CD4-positive, alpha-beta memory T cell (primary cell): ENCODE results near the gene TECTA. TPM values are rescaled to one million over a fixed set of nuclear protein-coding genes. Genes with fewer than 3 reads are reported as not detected.

Source experiments
- CTCF ChIA-PET: fragments of 350-600 bp; sonication (Branson Sonifier 250); formaldehyde crosslinking; loops from one replicate; lab custom pipeline; 2021; ENCODE audit warnings: inconsistent platforms; ENCODE audit not compliant: partially characterized antibody; lab: Charles Lee
- POLR2A ChIA-PET: fragments of 350-600 bp; sonication (Branson Sonifier 250); formaldehyde crosslinking; loops from one replicate; lab custom pipeline; 2021; ENCODE audit not compliant: partially characterized antibody; lab: Charles Lee
- DNase-seq, 5 donors: peaks; one replicate each; pipeline versions ENCODE4 v3.0.0 to v3.0.0-alpha.2; 2020 to 2022; ENCODE audit warnings: mixed read lengths in 1 of 5
- H3K27ac ChIP-seq: one replicate; pipeline ENCODE4 v1.7.0; 2013; ENCODE audit warnings: low read depth, low read length
- H3K27me3 ChIP-seq: 2 replicates; pipeline ENCODE4 v1.7.0; 2013; ENCODE audit warnings: mild to moderate bottlenecking, low read length, moderate library complexity; ENCODE audit not compliant: insufficient read depth
- H3K36me3 ChIP-seq: 2 replicates; pipeline ENCODE4 v1.7.0; 2013; ENCODE audit warnings: mild to moderate bottlenecking, low read length, moderate library complexity; ENCODE audit not compliant: insufficient read depth
- H3K4me1 ChIP-seq: 2 replicates; pipeline ENCODE4 v1.7.0; 2013; ENCODE audit warnings: mild to moderate bottlenecking, low read length, moderate library complexity; ENCODE audit not compliant: insufficient read depth
- H3K4me3 ChIP-seq, 2 donors: one replicate each; pipeline ENCODE4 v1.7.0; 2013; ENCODE audit warnings: low read length in 2 of 2, mild to moderate bottlenecking in 1 of 2
- H3K9me3 ChIP-seq, 2 donors: one replicate each; pipeline ENCODE4 v1.7.0; 2013; ENCODE audit warnings: low read length in 2 of 2, control low read depth in 1 of 2; ENCODE audit not compliant: control insufficient read depth in 1 of 2
- H3K27ac Mint-ChIP-seq, 7 donors: one replicate each; pipeline ENCODE4 v1.8.0; 2020 to 2021; ENCODE audit warnings: mixed read lengths in 7 of 7, mild to moderate bottlenecking in 6 of 7, inconsistent platforms in 3 of 7, moderate library complexity in 3 of 7
- H3K27me3 Mint-ChIP-seq, 2 donors: one replicate each; pipeline ENCODE4 v1.8.0; 2020 to 2021; ENCODE audit warnings: mixed read lengths in 2 of 2
- H3K36me3 Mint-ChIP-seq, 2 donors: one replicate each; pipeline ENCODE4 v1.8.0; 2020 to 2021; ENCODE audit warnings: mixed read lengths in 2 of 2, inconsistent platforms in 1 of 2, mild to moderate bottlenecking in 1 of 2
- H3K4me1 Mint-ChIP-seq, 4 donors: one replicate each; pipeline ENCODE4 v1.8.0; 2020 to 2021; ENCODE audit warnings: mixed read lengths in 4 of 4, mild to moderate bottlenecking in 1 of 4
- H3K4me3 Mint-ChIP-seq, 8 donors: one replicate each; pipeline ENCODE4 v1.8.0; 2020 to 2021; ENCODE audit warnings: mixed read lengths in 8 of 8, mild to moderate bottlenecking in 7 of 8, moderate library complexity in 6 of 8, inconsistent platforms in 3 of 8
- H3K9me3 Mint-ChIP-seq, 8 donors: one replicate each; pipeline ENCODE4 v1.8.0; 2020 to 2021; ENCODE audit warnings: mixed read lengths in 8 of 8, mild to moderate bottlenecking in 5 of 8, inconsistent platforms in 3 of 8, moderate library complexity in 1 of 8
- intact Hi-C: fragments of 100-400 bp; cut with micrococcal nuclease; formaldehyde crosslinking; loops from one replicate; pipeline ENCODE4 v1.15.1; 2023
- polyA plus RNA-seq, 2 donors: library from polyadenylated mRNA; unstranded; fragments of 300-500 nt; fragmentation: Illumina TruSeq; gene quantifications; one replicate each; pipeline ENCODE4 v1.2.3, GENCODE V29; 2021
- total RNA-seq, 2 experiments: library from RNA; stranded (reverse); gene quantifications; one replicate each; pipeline ENCODE4 v1.2.3, GENCODE V29; 2021

The TECTA gene
- total and polyA plus RNA-seq, 4 experiments from 2014 or later, result 0.07 to 0.38 (median 0.33) TPM; not detected in 1

DNA sequence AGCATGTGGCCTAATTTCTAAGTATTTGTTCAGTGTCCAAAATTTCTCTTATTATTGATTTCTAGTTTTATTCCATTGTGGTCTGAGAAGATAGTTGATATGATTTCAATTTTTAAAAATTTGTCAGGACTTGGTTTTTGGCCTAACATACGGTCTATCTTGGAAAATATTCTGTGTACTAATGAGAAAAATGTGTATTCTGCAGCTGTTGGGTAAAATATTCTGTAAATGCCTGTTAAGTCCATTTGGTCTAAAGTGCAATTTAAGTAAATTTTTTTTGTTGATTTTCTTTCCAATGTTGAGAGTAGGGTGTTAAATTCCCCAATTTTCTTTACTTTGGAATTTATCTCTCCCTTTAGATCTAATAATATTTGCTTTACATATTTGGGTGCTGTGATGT is 78.3 kb downstream of the TECTA start:
- peaks cover 2 to 10% of the 10 kb centered on the region in 2 donors for H3K27me3 Mint-ChIP-seq
- DNase-seq, result no peak
- H3K36me3 Mint-ChIP-seq, result peaks cover 7 to 10% of the 10 kb centered on the region in 2 donors
- Histone ChIP-seq H3K36me3 (no peaks in the 10 kb centered on the region), H3K9me3 (no peaks in the 10 kb centered on the region), H3K27me3 (peaks cover 3% of the 10 kb centered on the region), H3K4me1 (no peaks in the 10 kb centered on the region), H3K27ac (no peak overlapping the region), H3K4me3 (no peak overlapping the region)
- no peaks in the 10 kb centered on the region for H3K4me1 Mint-ChIP-seq
- H3K27ac Mint-ChIP-seq, result no peak overlapping the region
- H3K9me3 Mint-ChIP-seq, result peaks cover 2 to 54% (median 41%) of the 10 kb centered on the region in 8 donors
- CTCF ChIA-PET, result interaction anchor here (1.9 kb wide), 1 partner anchor 15 kb away, joined by 7 read pairs; no protein-coding TSS in a partner anchor
- intact Hi-C loops, result no loop called here
- POLR2A ChIA-PET, result no interaction called here
- no peak overlapping the region for H3K4me3 Mint-ChIP-seq

DNA sequence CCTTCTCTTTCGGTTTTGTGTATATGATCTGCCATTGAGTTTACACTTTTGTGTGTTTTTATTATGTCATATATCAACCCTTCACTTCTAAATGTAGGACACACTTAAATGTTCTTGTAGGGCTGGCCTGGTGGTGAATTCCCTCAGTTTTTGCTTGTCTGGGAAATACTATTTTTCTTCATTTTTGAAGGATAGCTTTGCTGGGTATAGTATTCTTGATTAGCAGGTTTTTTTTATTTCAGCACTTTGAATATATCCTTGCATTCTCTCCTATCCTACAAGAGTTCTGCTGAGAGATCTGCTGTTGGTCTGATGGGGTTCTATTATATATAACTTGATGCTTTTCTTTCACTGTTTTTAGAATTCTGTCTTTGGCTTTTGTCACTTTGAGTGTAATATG is 79.1 kb downstream of the TECTA start:
- intact Hi-C loops, result no loop called here

DNA sequence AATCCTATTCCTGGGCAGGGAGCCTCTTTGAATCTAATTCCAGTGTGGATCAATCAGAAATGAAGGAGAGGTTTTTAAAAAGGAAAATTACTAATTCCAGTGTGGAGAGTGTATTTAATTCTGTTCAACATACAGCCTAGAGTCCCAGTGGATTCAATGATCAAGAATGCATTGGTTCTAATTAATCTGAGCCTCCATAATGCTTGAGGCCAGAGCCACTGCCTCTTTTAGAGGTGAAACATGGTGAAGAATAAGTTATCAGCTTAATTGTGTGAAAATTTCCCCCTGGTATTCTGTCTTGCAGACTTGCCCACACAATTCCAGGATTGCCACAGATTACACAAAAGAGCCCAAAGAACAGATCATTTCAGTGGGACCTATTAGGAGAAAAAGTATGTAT is 87.7 kb downstream of the TECTA start:
- Mint-ChIP-seq H3K36me3 (peaks cover 0 to 6% of the 10 kb centered on the region in 2 donors), H3K4me3 (no peak overlapping the region), H3K27ac (no peak overlapping the region), H3K9me3 (peaks cover 0 to 13% (median 2%) of the 10 kb centered on the region in 8 donors), H3K27me3 (peaks cover 17 to 18% of the 10 kb centered on the region in 2 donors), H3K4me1 (no peaks in the 10 kb centered on the region)
- Histone ChIP-seq H3K9me3 (no peaks in the 10 kb centered on the region), H3K4me3 (no peak overlapping the region), H3K36me3 (no peaks in the 10 kb centered on the region), H3K4me1 (no peaks in the 10 kb centered on the region), H3K27ac (no peak overlapping the region), H3K27me3 (peaks cover 5% of the 10 kb centered on the region)
- CTCF ChIA-PET, result no interaction called here
- DNase-seq, result no peak
- intact Hi-C loops, result no loop called here
- POLR2A ChIA-PET, result no interaction called here

More for the DNA sequence above, 79.1 kb downstream of the TECTA start:
- no peaks in the 10 kb centered on the region for H3K36me3 ChIP-seq
- no peaks in the 10 kb centered on the region for H3K9me3 ChIP-seq
- CTCF ChIA-PET, result no interaction called here
- peaks cover 7 to 10% of the 10 kb centered on the region in 2 donors for H3K36me3 Mint-ChIP-seq
- no peaks in the 10 kb centered on the region for H3K4me1 ChIP-seq
- H3K4me3 Mint-ChIP-seq, result no peak overlapping the region
- POLR2A ChIA-PET, result no interaction called here
- no peak overlapping the region for H3K27ac ChIP-seq
- H3K9me3 Mint-ChIP-seq, result peaks cover 2 to 52% (median 41%) of the 10 kb centered on the region in 8 donors
- no peak overlapping the region for H3K27ac Mint-ChIP-seq
- H3K27me3 ChIP-seq, result peaks cover 5% of the 10 kb centered on the region
- H3K4me3 ChIP-seq, result no peak overlapping the region
- DNase-seq, result no peak
- no peaks in the 10 kb centered on the region for H3K4me1 Mint-ChIP-seq
- H3K27me3 Mint-ChIP-seq, result peaks cover 2 to 13% of the 10 kb centered on the region in 2 donors

DNA sequence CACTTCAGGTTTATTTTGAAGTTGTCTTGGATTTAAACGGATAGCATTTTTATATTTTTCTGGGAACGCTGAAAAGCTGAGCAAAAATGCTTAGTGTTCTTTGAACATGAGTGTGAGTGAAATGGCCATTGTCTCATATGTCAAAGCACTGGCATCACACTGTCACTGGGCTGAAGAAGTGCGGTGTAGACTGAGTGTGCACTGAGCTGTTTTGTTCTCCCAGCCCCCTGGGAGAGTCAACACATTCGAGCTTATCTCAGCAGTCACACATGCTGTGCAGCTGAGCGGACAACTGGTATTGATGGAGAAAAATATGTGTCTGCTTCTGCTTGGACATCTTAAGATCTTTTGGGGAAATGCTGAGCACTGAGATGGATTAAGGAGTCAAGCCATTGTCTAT is 90.8 kb downstream of the TECTA start:
- no peaks in the 10 kb centered on the region for H3K9me3 ChIP-seq
- H3K4me3 ChIP-seq, result no peak overlapping the region
- H3K36me3 ChIP-seq, result no peaks in the 10 kb centered on the region
- ChIA-PET CTCF (interaction anchor here (3.5 kb wide), 1 partner anchor 8 kb away, joined by 14 read pairs; no protein-coding TSS in a partner anchor), POLR2A (no interaction called here)
- no peak overlapping the region for H3K27ac ChIP-seq
- H3K4me1 ChIP-seq, result no peaks in the 10 kb centered on the region
- H3K4me3 Mint-ChIP-seq, result no peak overlapping the region
- DNase-seq, result no peak
- H3K4me1 Mint-ChIP-seq, result peaks cover 0 to 3% (median 1%) of the 10 kb centered on the region in 4 donors
- peaks cover 3% of the 10 kb centered on the region for H3K27me3 ChIP-seq
- intact Hi-C loops, result loop anchor here (10.0 kb wide), 1 partner anchor 507 kb away; no protein-coding TSS in a partner anchor
- H3K9me3 Mint-ChIP-seq, result peaks cover 0 to 6% (median 0%) of the 10 kb centered on the region in 8 donors
- H3K36me3 Mint-ChIP-seq, result peaks cover 0 to 6% of the 10 kb centered on the region in 2 donors
- peaks cover 18 to 27% of the 10 kb centered on the region in 2 donors for H3K27me3 Mint-ChIP-seq
- H3K27ac Mint-ChIP-seq, result no peak overlapping the region

DNA sequence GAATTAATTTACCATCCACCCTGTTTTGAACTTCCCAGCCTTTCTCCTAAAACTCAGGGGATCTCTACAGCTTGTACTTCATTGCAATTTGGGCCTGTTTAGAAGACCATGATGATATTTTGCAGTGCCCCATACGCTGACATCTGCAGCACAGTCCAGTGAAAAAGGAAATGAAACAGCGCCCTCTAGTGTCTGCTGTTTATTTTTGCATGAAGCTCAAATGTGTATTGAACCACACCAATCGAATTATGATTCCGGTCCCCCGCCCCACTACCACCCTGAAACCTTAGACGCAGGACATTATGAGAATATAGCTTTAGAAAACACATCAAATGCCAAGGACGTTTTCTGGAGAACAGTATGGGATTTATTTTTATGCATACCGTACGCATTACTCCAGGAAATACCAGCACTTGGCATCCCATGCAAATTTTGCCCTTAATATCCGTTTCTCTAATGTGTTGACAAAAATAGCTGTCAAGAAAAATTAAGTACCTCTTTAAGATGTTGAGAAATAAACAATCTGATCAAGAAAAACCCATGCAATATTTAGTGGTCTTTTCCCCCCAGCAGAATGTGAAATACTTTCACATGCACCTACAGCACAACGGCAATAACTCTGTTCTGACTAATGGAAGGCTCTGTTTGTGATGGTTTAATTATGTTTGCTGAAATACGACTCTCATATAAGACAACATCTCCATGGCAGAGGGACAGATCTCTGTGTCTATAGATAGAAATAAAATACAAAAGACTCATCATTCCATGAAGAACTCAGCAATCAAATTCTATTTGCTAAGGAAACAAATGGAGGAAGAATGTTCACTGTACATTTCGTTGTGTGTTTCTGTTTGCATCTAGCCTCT is 93.9 kb downstream of the TECTA start:
- Mint-ChIP-seq H3K9me3 (no peaks in the 10 kb centered on the region), H3K27me3 (peaks cover 17 to 24% of the 10 kb centered on the region in 2 donors), H3K27ac (no peak overlapping the region), H3K36me3 (no peaks in the 10 kb centered on the region), H3K4me3 (no peak overlapping the region), H3K4me1 (peaks cover 0 to 3% (median 3%) of the 10 kb centered on the region in 4 donors)
- POLR2A ChIA-PET, result no interaction called here
- no peak overlapping the region for H3K27ac ChIP-seq
- DNase-seq, result peak in 4 of 5 donors; percentile 43 to 57 (median 46)
- no peaks in the 10 kb centered on the region for H3K4me1 ChIP-seq
- H3K36me3 ChIP-seq, result no peaks in the 10 kb centered on the region
- H3K9me3 ChIP-seq, result no peaks in the 10 kb centered on the region
- H3K4me3 ChIP-seq, result no peak overlapping the region
- intact Hi-C loops, result loop anchor here (2.0 to 10.0 kb wide), 2 partner anchors 260 to 510 kb away; no protein-coding TSS in a partner anchor
- CTCF ChIA-PET, result interaction anchor here (0.6 to 3.5 kb wide), 29 partner anchors 8 to 958 kb away, joined by 3 to 16 read pairs (median 4); partner anchors contain the start of gene GRIK4
- H3K27me3 ChIP-seq, result peaks cover 3% of the 10 kb centered on the region

DNA sequence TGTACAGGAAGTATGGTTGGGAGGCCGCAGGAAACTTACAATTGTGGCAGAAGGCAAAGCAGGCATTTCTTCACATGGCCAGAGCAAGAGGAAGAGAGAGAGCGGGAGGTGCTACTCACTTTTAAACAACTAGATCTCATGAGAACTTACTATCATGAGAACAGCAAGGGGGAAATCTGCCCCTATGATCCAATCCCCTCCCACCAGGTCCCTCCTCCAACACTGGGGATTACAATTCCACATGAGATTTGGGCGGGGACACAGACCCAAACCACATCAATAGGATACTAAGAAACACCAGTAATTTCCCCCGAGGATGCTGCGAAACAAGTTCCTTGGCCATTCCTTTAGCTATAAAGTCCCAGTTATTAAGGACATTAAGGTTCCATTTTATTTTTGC is 97.4 kb downstream of the TECTA start:
- Mint-ChIP-seq H3K36me3 (no peaks in the 10 kb centered on the region), H3K9me3 (no peaks in the 10 kb centered on the region), H3K4me1 (peaks cover 0 to 3% (median 3%) of the 10 kb centered on the region in 4 donors), H3K27me3 (peaks cover 15 to 16% of the 10 kb centered on the region in 2 donors), H3K27ac (no peak overlapping the region), H3K4me3 (no peak overlapping the region)
- DNase-seq, result no peak
- Histone ChIP-seq H3K36me3 (no peaks in the 10 kb centered on the region), H3K27ac (no peak overlapping the region), H3K9me3 (no peaks in the 10 kb centered on the region), H3K27me3 (peaks cover 3% of the 10 kb centered on the region), H3K4me1 (no peaks in the 10 kb centered on the region), H3K4me3 (no peak overlapping the region)
- POLR2A ChIA-PET, result no interaction called here
- CTCF ChIA-PET, result no interaction called here
- intact Hi-C loops, result loop anchor here (10.0 kb wide), 1 partner anchor 514 kb away; no protein-coding TSS in a partner anchor

DNA sequence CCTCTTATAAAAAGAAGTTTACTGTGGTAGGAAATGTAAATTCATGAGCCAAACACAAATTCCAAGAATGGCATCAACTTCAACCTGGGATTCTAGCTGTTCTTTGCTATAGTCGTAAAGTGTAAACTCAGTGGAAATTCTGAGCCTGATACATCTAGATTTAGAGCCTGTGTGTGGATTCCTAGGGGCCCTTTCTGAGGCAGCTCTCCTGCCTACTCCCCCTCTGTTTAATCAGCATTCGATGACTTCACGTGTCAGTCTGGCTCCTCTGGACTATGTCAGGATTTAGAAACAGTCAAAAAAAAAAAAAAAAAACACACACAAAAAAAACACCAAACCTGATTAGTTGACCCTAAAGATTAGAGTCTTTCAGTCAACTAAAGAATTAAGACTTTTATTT is 98.5 kb downstream of the TECTA start:
- Histone ChIP-seq H3K9me3 (no peaks in the 10 kb centered on the region), H3K27me3 (peaks cover 3% of the 10 kb centered on the region), H3K4me1 (no peaks in the 10 kb centered on the region), H3K36me3 (no peaks in the 10 kb centered on the region), H3K4me3 (no peak overlapping the region), H3K27ac (no peak overlapping the region)
- no peaks in the 10 kb centered on the region for H3K36me3 Mint-ChIP-seq
- H3K4me3 Mint-ChIP-seq, result no peak overlapping the region
- peaks cover 0 to 3% (median 3%) of the 10 kb centered on the region in 4 donors for H3K4me1 Mint-ChIP-seq
- peaks cover 17 to 19% of the 10 kb centered on the region in 2 donors for H3K27me3 Mint-ChIP-seq
- no peak for DNase-seq
- no peak overlapping the region for H3K27ac Mint-ChIP-seq
- intact Hi-C loops, result loop anchor here (10.0 kb wide), 1 partner anchor 515 kb away; no protein-coding TSS in a partner anchor
- ChIA-PET POLR2A (no interaction called here), CTCF (no interaction called here)
- no peaks in the 10 kb centered on the region for H3K9me3 Mint-ChIP-seq
